Fibroblast of lung (primary cell): ENCODE measurements around the gene DRGX. TPM values are rescaled to one million over a fixed set of nuclear protein-coding genes. Genes with fewer than 3 reads are reported as not detected.

Experiments
- DNase-seq, 2 donors: peaks; one replicate each; pipeline versions ENCODE4 v3.0.0 to v3.0.0-alpha.2; 2010; ENCODE audit warnings: low read depth in 2 of 2
- H2AFZ ChIP-seq: 2 replicates; pipeline ENCODE4 v1.5.1; 2012; ENCODE audit warnings: low read length, control low read depth, inconsistent platforms
- H3K27ac ChIP-seq: 2 replicates; pipeline ENCODE4 v1.5.1; 2011; ENCODE audit warnings: low read length, control low read depth; ENCODE audit not compliant: insufficient read depth
- H3K27me3 ChIP-seq: 2 replicates; pipeline ENCODE4 v1.5.1; 2011; ENCODE audit warnings: mild to moderate bottlenecking, low read length; ENCODE audit not compliant: control insufficient read depth, insufficient read depth
- H3K36me3 ChIP-seq: 2 replicates; pipeline ENCODE4 v1.5.1; 2011; ENCODE audit warnings: low read length; ENCODE audit not compliant: control insufficient read depth, insufficient read depth
- H3K4me1 ChIP-seq: 2 replicates; pipeline ENCODE4 v1.5.1; 2011; ENCODE audit warnings: low read length; ENCODE audit not compliant: control insufficient read depth, insufficient read depth; ENCODE audit errors: extremely low read depth
- H3K4me2 ChIP-seq: 2 replicates; pipeline ENCODE4 v1.5.1; 2011; ENCODE audit warnings: low read length, control low read depth; ENCODE audit not compliant: insufficient read depth; ENCODE audit errors: extremely low read depth
- H3K4me3 ChIP-seq, 4 experiments: fragments of 200-600 bp in 1 of 4; sonication (generic) in 1 of 4; replicated peaks in 1 of 4; 2 replicates each; pipeline ENCODE4 v1.5.1; 2011 to 2016; ENCODE audit warnings: low read length in 4 of 4, low read depth in 3 of 4, mild to moderate bottlenecking in 3 of 4, control low read depth in 2 of 4, inconsistent platforms in 1 of 4, mixed read lengths in 1 of 4; ENCODE audit not compliant: insufficient read depth in 1 of 4; ENCODE audit errors: control extremely low read depth in 1 of 4
- H3K79me2 ChIP-seq: 2 replicates; pipeline ENCODE4 v1.5.1; 2012; ENCODE audit warnings: mild to moderate bottlenecking, low read length, inconsistent platforms; ENCODE audit not compliant: control insufficient read depth, insufficient read depth
- H3K9ac ChIP-seq: 2 replicates; pipeline ENCODE4 v1.5.1; 2011; ENCODE audit warnings: mild to moderate bottlenecking, low read length, control low read depth; ENCODE audit not compliant: insufficient read depth
- H3K9me3 ChIP-seq: 2 replicates; pipeline ENCODE4 v1.5.1; 2012; ENCODE audit warnings: low read depth, low read length; ENCODE audit not compliant: control insufficient read depth, insufficient read depth
- H4K20me1 ChIP-seq: 2 replicates; pipeline ENCODE4 v1.5.1; 2011; ENCODE audit warnings: low read length; ENCODE audit not compliant: control insufficient read depth, insufficient read depth; ENCODE audit errors: extremely low read depth
- CTCF ChIP-seq, 2 donors: IDR thresholded peaks in 1 of 2; conservative IDR thresholded peaks in 1 of 2; 1 replicate in 1 of 2; 2 replicates in 1 of 2; pipeline ENCODE4 v1.5.1; 2011 to 2012; ENCODE audit warnings: low read length in 2 of 2, control low read depth in 1 of 2, inconsistent platforms in 1 of 2, low read depth in 1 of 2, mild to moderate bottlenecking in 1 of 2
- EZH2 ChIP-seq: IDR thresholded peaks from 2 replicates; pipeline ENCODE4 v1.5.1; 2012; ENCODE audit warnings: low read length, control low read depth, mild to moderate bottlenecking; ENCODE audit errors: missing control alignments
- polyA plus RNA-seq, 2 donors: library from polyadenylated mRNA; depleted of rRNA in 1 of 2; stranded (reverse) in 1 of 2; unstranded in 1 of 2; fragments of >200 nt; gene quantifications; 2 replicates each; pipeline ENCODE4 v1.2.1, GENCODE V29; 2011 to 2012; ENCODE audit warnings: missing spikeins in 1 of 2
- total RNA-seq: library from RNA; depleted of rRNA; stranded (reverse); fragments of >200 nt; gene quantifications from 2 replicates; pipeline ENCODE4 v1.2.1, GENCODE V29; 2014

The DRGX gene
- total and polyA plus RNA-seq, 2 donors (not counting 1 experiment from before 2014, with no cell fraction given), result 0.11 TPM; not detected in 1

GRCh38 chr10:49409755-49410154 is 13.9 kb upstream of the DRGX start:
- H3K9ac ChIP-seq, result no peak overlapping the region
- H3K27ac ChIP-seq, result no peak overlapping the region
- H3K4me2 ChIP-seq, result no peak overlapping the region
- H4K20me1 ChIP-seq, result no peaks in the 10 kb centered on the region
- H3K36me3 ChIP-seq, result no peaks in the 10 kb centered on the region
- no peaks in the 10 kb centered on the region for H3K9me3 ChIP-seq
- TF ChIP-seq CTCF (conservative IDR thresholded peaks at IDR 0.05 in 1 of 2, IDR thresholded peaks at IDR 0.05 in 1 of 2; ENCODE audit: low read depth in 1 of 2, low read length in 2 of 2) (no peak), EZH2 (no peak)
- no peak for DNase-seq
- no peak overlapping the region for H2AFZ ChIP-seq
- no peaks in the 10 kb centered on the region for H3K79me2 ChIP-seq
- H3K4me1 ChIP-seq, result no peaks in the 10 kb centered on the region
- peaks cover 3% of the 10 kb centered on the region for H3K27me3 ChIP-seq
- no peak overlapping the region for H3K4me3 ChIP-seq

GRCh38 chr10:49408519-49409306 is 12.8 kb upstream of the DRGX start:
- Histone ChIP-seq H3K27ac (no peak overlapping the region), H3K4me2 (no peak overlapping the region), H3K36me3 (no peaks in the 10 kb centered on the region), H3K4me1 (no peaks in the 10 kb centered on the region), H3K9ac (no peak overlapping the region), H3K79me2 (no peaks in the 10 kb centered on the region), H3K9me3 (no peaks in the 10 kb centered on the region), H3K4me3 (no peak overlapping the region), H4K20me1 (no peaks in the 10 kb centered on the region), H3K27me3 (peaks cover 3% of the 10 kb centered on the region), H2AFZ (no peak overlapping the region)
- TF ChIP-seq EZH2 (no peak), CTCF (conservative IDR thresholded peaks at IDR 0.05 in 1 of 2, IDR thresholded peaks at IDR 0.05 in 1 of 2; ENCODE audit: low read depth in 1 of 2, low read length in 2 of 2) (no peak)
- DNase-seq, result no peak

- H3K27me3 ChIP-seq, result peaks cover 3% of the 10 kb centered on the region
- H3K36me3 ChIP-seq, result no peaks in the 10 kb centered on the region
- H3K79me2 ChIP-seq, result no peaks in the 10 kb centered on the region
- no peaks in the 10 kb centered on the region for H3K9me3 ChIP-seq
- H3K4me1 ChIP-seq, result no peaks in the 10 kb centered on the region
- no peak overlapping the region for H3K4me2 ChIP-seq
- H4K20me1 ChIP-seq, result no peaks in the 10 kb centered on the region
- no peak overlapping the region for H3K4me3 ChIP-seq
- DNase-seq, result peak; percentile 52 to 73
- H2AFZ ChIP-seq, result no peak overlapping the region
- H3K27ac ChIP-seq, result no peak overlapping the region
- H3K9ac ChIP-seq, result no peak overlapping the region
- no peak for TF ChIP-seq EZH2
- TF ChIP-seq CTCF (conservative IDR thresholded peaks at IDR 0.05 in 1 of 2, IDR thresholded peaks at IDR 0.05 in 1 of 2; ENCODE audit: low read depth in 1 of 2, low read length in 2 of 2), result peak; percentile 94 to 98
Measured at GRCh38 chr10:49407552-49408137, 11.8 kb upstream of the DRGX start.
